HUDEP-2 (cell line): Measurements from ENCODE around the gene MUCL1.

Experiments used
- DNase-seq, 76 experiments: peaks; one replicate each; lab custom pipeline; 2025; ENCODE audit not compliant: unreplicated experiment in 76 of 76; lab: John Stamatoyannopoulos, UW

MUCL1 gene

DNA sequence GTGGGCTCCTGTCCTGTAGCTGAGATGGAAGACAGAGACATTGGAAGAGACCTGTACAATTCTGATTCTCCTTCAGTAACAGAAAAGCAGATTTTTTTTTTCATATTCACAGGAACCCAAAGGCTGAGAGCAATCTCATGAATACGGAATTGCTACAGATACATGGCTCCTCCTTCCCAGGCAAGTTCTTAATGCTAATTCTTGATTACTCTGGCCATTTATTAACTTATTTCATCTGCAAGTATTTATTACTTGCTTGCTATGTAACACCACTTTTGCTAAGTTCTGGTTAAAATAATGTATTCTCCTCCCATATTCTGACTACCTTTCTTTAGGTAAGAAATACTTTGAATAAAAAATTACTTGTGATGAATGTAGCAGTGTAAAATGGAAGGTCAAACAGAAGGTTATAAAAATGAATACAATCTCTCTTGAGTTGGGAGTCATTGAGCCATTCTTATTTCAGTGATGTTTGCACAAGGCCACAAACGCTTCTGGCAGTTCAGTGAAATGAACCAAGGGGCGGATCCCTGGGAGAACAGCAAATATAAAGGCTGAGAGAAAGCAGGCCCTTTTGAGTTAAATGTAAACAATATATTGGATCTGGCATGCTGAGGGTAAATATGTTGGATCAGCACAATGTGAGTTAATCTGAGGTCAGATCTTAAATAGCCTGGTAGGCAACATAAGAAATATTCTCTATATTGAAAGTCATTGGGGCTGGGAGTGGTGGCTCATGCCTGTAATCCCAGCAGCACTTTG lies 37.6 kb downstream of the MUCL1 start:
- no peak for DNase-seq
